ENCODE measurements around the gene PDLIM5.

The PDLIM5 gene

DNA sequence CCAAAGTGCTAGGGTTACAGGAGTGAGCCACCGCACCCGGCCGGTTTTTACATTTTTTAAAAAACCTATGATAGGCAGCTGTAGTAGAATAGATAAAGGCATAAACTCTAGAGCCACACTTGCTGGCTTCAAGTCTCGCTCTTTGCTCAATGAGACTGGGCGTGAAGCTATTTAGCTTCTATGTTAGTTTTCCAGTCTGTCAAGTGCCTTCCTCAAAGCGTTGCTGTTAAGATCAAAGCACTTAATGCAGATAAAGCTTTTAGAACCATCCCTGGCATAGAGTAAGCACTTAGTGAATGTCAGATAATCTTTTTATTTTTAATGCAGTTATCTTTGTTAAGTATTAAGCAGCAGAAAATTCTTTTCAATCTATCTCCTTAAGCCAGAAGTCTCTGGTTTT, 264.0 kb downstream of the PDLIM5 start:
- Histone ChIP-seq H3K4me2 (ENCODE audit: low read length) (no peak overlapping the region), H3K27ac (no peak overlapping the region), H3K27me3 (ENCODE audit: control insufficient read depth, insufficient read depth, low read length) (no peaks in the 10 kb centered on the region), H3K4me1 (no peaks in the 10 kb centered on the region), H3K79me2 (no peaks in the 10 kb centered on the region), H3K4me3 (ENCODE audit: low read depth, low read length) (no peak overlapping the region), H2AFZ (no peak overlapping the region), H3K9me3 (ENCODE audit: control insufficient read depth, low read length) (no peaks in the 10 kb centered on the region), H3K9ac (no peak overlapping the region), H3K36me3 (ENCODE audit: control insufficient read depth, insufficient read depth, low read length) (no peaks in the 10 kb centered on the region)
- TF ChIP-seq, protein P1, sequence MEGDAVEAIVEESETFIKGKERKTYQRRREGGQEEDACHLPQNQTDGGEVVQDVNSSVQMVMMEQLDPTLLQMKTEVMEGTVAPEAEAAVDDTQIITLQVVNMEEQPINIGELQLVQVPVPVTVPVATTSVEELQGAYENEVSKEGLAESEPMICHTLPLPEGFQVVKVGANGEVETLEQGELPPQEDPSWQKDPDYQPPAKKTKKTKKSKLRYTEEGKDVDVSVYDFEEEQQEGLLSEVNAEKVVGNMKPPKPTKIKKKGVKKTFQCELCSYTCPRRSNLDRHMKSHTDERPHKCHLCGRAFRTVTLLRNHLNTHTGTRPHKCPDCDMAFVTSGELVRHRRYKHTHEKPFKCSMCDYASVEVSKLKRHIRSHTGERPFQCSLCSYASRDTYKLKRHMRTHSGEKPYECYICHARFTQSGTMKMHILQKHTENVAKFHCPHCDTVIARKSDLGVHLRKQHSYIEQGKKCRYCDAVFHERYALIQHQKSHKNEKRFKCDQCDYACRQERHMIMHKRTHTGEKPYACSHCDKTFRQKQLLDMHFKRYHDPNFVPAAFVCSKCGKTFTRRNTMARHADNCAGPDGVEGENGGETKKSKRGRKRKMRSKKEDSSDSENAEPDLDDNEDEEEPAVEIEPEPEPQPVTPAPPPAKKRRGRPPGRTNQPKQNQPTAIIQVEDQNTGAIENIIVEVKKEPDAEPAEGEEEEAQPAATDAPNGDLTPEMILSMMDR (IDR thresholded peaks at IDR 0.05), result no peak

Measured in parathyroid adenoma (tissue), 2 donors.